D721Med (cell line): ENCODE data around the gene NXN.
"Not testable (repeated sequence)": the region's sequence is repeated elsewhere in the genome, so short reads cannot be mapped to it uniquely, and the experiment has no call there.

Experiments used
- DNase-seq: peaks from one replicate; pipeline ENCODE4 v3.0.0; 2011; ENCODE audit warnings: low spot score; ENCODE audit not compliant: insufficient read length
- FAIRE-seq: peaks from 2 replicates; lab custom pipeline; 2011; peaks lifted over from hg19 to GRCh38; lab: Jason Lieb, UNC
- TF ChIP-seq, protein P1 (sequence below): IDR thresholded peaks from 2 replicates; pipeline ENCODE4 v1.5.1; 2012; ENCODE audit warnings: mild to moderate bottlenecking, control low read depth; ENCODE audit not compliant: insufficient read depth; ENCODE audit errors: missing control alignments

The NXN gene

DNA sequence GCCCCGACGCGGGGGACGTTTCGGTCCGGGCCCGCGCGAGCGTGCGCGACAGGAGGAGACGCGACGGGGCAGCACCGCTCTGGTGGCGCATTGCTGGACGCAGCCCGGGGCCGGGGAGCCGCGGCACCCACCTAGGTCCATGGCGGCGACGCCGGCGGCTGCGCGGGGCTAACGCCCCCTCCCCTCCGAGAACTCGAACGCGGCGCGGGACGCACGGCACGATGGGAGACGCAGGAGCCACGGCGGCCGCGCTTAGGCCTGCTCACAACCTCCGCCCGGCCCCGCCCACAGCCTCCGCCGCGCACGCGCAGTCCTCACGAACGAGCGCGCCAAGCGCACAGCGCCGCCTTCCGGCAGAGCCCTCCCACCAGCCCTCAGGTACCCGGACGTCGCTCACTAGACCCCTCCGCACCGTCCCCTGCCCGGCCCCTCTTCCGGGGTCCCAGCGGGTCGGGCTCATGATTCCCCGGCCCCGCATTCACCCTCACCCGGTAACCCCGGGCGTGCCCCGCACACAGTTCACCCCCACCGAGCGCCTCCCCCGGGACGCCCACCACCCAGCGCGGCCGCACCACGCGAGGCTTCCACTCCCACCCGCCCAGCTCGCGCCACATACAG is 227.5 kb downstream of the NXN start, which contains the start of gene GEMIN4:
GEMIN4 (minus strand) TSS at position 263 of the 618 bp plus-strand sequence; CDS start at position 141, 122 bp downstream.
- peak; percentile 94 for DNase-seq
- FAIRE-seq = no peak
- TF ChIP-seq, protein P1, sequence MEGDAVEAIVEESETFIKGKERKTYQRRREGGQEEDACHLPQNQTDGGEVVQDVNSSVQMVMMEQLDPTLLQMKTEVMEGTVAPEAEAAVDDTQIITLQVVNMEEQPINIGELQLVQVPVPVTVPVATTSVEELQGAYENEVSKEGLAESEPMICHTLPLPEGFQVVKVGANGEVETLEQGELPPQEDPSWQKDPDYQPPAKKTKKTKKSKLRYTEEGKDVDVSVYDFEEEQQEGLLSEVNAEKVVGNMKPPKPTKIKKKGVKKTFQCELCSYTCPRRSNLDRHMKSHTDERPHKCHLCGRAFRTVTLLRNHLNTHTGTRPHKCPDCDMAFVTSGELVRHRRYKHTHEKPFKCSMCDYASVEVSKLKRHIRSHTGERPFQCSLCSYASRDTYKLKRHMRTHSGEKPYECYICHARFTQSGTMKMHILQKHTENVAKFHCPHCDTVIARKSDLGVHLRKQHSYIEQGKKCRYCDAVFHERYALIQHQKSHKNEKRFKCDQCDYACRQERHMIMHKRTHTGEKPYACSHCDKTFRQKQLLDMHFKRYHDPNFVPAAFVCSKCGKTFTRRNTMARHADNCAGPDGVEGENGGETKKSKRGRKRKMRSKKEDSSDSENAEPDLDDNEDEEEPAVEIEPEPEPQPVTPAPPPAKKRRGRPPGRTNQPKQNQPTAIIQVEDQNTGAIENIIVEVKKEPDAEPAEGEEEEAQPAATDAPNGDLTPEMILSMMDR = peak; percentile 56

DNA sequence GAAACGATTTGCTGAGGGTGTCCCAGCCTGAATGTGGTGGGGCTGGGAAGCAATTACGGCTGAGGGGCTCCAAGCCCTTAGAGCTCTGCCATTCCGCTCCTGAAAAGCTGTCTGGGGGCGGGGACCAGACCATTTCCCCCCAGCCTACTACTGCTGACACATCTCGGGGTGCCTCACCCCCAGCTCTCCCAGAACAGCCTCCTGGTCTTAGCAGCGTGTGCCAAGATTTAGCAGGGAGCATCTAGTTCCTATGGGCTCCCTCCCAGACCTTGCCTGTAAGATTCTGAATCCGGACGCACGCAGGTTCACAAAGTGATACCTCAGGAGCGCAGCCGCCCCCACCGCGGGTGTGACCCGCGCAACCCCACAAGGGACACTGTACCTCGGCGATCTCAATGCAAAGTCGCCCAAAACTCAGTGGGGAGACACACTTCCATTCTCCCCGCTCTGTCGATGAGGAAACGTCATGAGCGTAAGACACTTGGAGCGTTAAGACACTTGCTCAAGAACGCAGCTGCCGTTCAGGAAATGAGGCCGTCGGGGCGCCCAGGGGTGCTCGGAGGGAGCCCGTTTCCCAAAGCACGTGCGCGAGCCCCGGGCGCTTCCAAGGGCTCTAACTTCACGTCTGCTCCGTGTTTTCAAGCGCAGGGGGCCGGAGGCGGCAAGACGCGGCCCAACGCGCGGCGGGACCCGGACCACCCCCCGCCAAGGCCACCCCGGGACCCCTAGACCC is 228.1 kb downstream of the NXN start:
- FAIRE-seq (no peak), DNase-seq (no peak)
- TF ChIP-seq, protein P1 = no peak

DNA sequence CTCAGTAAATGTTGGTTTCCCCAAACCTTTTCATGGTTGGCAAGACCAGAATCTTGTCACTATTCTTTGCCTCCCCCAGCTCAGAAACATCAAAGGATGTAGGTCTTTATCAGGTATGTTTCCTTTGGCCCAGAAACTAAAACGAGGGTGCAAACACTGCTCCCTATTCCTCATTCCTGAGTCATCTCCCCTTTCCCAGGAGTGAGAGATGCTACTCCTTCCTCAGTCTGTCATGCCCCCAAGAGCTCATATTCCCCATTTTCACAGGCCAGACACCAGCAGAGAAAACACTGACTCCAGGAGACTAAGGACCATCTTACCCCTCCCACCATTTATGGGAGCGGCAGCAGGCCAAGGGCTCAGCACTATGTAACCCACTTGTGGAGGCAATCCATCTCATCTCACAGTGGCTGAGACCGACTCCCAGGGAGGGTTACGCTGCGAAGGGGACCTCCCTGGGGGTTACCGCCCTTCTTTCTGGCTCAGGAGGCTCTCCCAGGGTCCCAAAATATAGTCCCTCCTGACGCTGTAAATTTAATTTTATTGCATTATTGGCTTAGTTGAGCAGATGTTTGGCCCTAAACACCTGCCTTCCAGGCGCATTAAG is 229.0 kb downstream of the NXN start:
- TF ChIP-seq, protein P1 = no peak
- no peak for FAIRE-seq
- no peak for DNase-seq

DNA sequence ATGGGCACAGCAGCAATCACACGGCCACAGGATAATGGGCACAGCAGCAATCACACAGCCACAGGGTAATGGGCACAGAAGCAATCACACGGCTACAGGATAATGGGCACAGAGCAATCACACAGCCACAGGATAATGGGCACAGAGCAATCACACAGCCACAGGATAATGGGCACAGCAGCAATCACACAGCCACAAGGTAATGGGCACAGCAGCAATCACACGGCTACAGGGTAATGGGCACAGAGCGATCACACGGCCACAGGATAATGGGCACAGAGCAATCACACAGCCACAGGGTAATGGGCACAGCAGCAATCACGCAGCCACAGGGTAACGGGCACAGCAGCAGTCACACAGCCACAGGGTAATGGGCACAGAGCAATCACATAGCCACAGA is 230.2 kb downstream of the NXN start:
- not testable (repeated sequence) for FAIRE-seq

More for the DNA sequence above, 230.2 kb downstream of the NXN start:
- not testable (repeated sequence) for DNase-seq
